ENCODE results near the gene GRPEL1.

- no peak for TF ChIP-seq CTCF (IDR thresholded peaks at IDR 0.05; ENCODE audit: poor library complexity, severe bottlenecking)
- TF ChIP-seq EZH2 (IDR thresholded peaks at IDR 0.05; ENCODE audit: borderline replicate concordance, insufficient read depth, low read length, poor library complexity, severe bottlenecking) = no peak
- TF ChIP-seq POLR2AphosphoS5 (IDR thresholded peaks at IDR 0.05) = no peak
Measured at GRCh38 chr4:7051905-7052304, 16.0 kb downstream of the GRPEL1 start.

Data from neural cell (in vitro differentiated cells).